ENCODE measurements around the gene SORL1.

SORL1 gene

GRCh38 chr11:121451178-121451985 is 732 bp upstream of the SORL1 start:
- DNase-seq (ENCODE audit: low read depth in 4 of 4, low spot score in 1 of 4): no peak

GRCh38 chr11:121452609-121453150 is 566 bp downstream of the SORL1 start, which contains the start of gene SORL1-AS1:
SORL1-AS1 (minus strand) TSS chr11:121452967.
- peak in 3 of 4 experiments; percentile 36 to 42 (median 39) for DNase-seq (ENCODE audit: low read depth in 4 of 4, low spot score in 1 of 4)

- no peak for DNase-seq (ENCODE audit: low read depth in 4 of 4, low spot score in 1 of 4)
Observed at GRCh38 chr11:121453589-121454299, 1.6 kb downstream of the SORL1 start.

- DNase-seq (ENCODE audit: low read depth in 4 of 4, low spot score in 1 of 4): no peak
Observed at GRCh38 chr11:121455115-121455514, 3.0 kb downstream of the SORL1 start.

GRCh38 chr11:121456151-121456550 is 4.0 kb downstream of the SORL1 start:
- no peak for DNase-seq (ENCODE audit: low read depth in 4 of 4, low spot score in 1 of 4)

GRCh38 chr11:121456816-121457431 is 4.8 kb downstream of the SORL1 start:
- no peak for DNase-seq (ENCODE audit: low read depth in 4 of 4, low spot score in 1 of 4)

GRCh38 chr11:121458551-121458950 is 6.4 kb downstream of the SORL1 start:
- no peak for DNase-seq (ENCODE audit: low read depth in 4 of 4, low spot score in 1 of 4)

- no peak for DNase-seq (ENCODE audit: low read depth in 4 of 4, low spot score in 1 of 4)
Observed at GRCh38 chr11:121459413-121460017, 7.4 kb downstream of the SORL1 start.

GRCh38 chr11:121460941-121461514 is 8.9 kb downstream of the SORL1 start:
- no peak for DNase-seq (ENCODE audit: low read depth in 4 of 4, low spot score in 1 of 4)

- DNase-seq (ENCODE audit: low read depth in 4 of 4, low spot score in 1 of 4): no peak
Observed at GRCh38 chr11:121461843-121462242, 9.7 kb downstream of the SORL1 start.

GRCh38 chr11:121463689-121464335 is 11.7 kb downstream of the SORL1 start:
- no peak for DNase-seq (ENCODE audit: low read depth in 4 of 4, low spot score in 1 of 4)

GRCh38 chr11:121464352-121464946 is 12.3 kb downstream of the SORL1 start:
- DNase-seq (ENCODE audit: low read depth in 4 of 4, low spot score in 1 of 4): peak; percentile 48 to 73 (median 61)

GRCh38 chr11:121465709-121466062 is 13.6 kb downstream of the SORL1 start:
- DNase-seq (ENCODE audit: low read depth in 4 of 4, low spot score in 1 of 4): no peak

- peak in 1 of 4 experiments; percentile 45 for DNase-seq (ENCODE audit: low read depth in 4 of 4, low spot score in 1 of 4)
Observed at GRCh38 chr11:121466063-121466794, 14.1 kb downstream of the SORL1 start.

GRCh38 chr11:121467471-121467870 is 15.4 kb downstream of the SORL1 start:
- no peak for DNase-seq (ENCODE audit: low read depth in 4 of 4, low spot score in 1 of 4)

GRCh38 chr11:121467965-121468364 is 15.9 kb downstream of the SORL1 start:
- DNase-seq (ENCODE audit: low read depth in 4 of 4, low spot score in 1 of 4): peak in 2 of 4 experiments; percentile 69 to 76

GRCh38 chr11:121469910-121470309 is 17.8 kb downstream of the SORL1 start:
- DNase-seq (ENCODE audit: low read depth in 4 of 4, low spot score in 1 of 4): no peak

- no peak for DNase-seq (ENCODE audit: low read depth in 4 of 4, low spot score in 1 of 4)
Observed at GRCh38 chr11:121471167-121471566, 19.1 kb downstream of the SORL1 start.

- no peak for DNase-seq (ENCODE audit: low read depth in 4 of 4, low spot score in 1 of 4)
Observed at GRCh38 chr11:121472312-121472711, 20.2 kb downstream of the SORL1 start.

Data from stimulated activated CD4-positive, alpha-beta T cell treated with anti-CD3 and anti-CD28 coated beads, Interleukin-1b, Interleukin-23, amount 100 ng/mL, for 24 hours (primary cell).